ENCODE results near the gene CD44.

CD44 gene

GRCh38 chr11:35239471-35240075, 100.6 kb downstream of the CD44 start:
- no peak for DNase-seq

- no peak for DNase-seq
Measured at GRCh38 chr11:35241083-35241482, 102.1 kb downstream of the CD44 start.

GRCh38 chr11:35241531-35241930, 102.6 kb downstream of the CD44 start:
- no peak for DNase-seq

- DNase-seq, result peak; percentile 32
Measured at GRCh38 chr11:35242412-35243242, 103.7 kb downstream of the CD44 start.

- no peak for DNase-seq
Measured at GRCh38 chr11:35243774-35244173, 104.8 kb downstream of the CD44 start.

- no peak for DNase-seq
Measured at GRCh38 chr11:35245056-35245455, 106.1 kb downstream of the CD44 start.

GRCh38 chr11:35245786-35246185, 106.8 kb downstream of the CD44 start:
- no peak for DNase-seq

GRCh38 chr11:35246745-35247144, 107.8 kb downstream of the CD44 start:
- DNase-seq, result peak; percentile 65

GRCh38 chr11:35247428-35247827, 108.5 kb downstream of the CD44 start:
- DNase-seq, result no peak

GRCh38 chr11:35247863-35248262, 108.9 kb downstream of the CD44 start:
- DNase-seq, result no peak

GRCh38 chr11:35248558-35249323, 109.8 kb downstream of the CD44 start:
- DNase-seq, result no peak

- no peak for DNase-seq
Measured at GRCh38 chr11:35250192-35250591, 111.2 kb downstream of the CD44 start.

GRCh38 chr11:35250621-35251020, 111.7 kb downstream of the CD44 start:
- no peak for DNase-seq

GRCh38 chr11:35253237-35253636, 114.3 kb downstream of the CD44 start:
- DNase-seq, result peak; percentile 84

GRCh38 chr11:35255514-35255913, 116.5 kb downstream of the CD44 start:
- no peak for DNase-seq

GRCh38 chr11:35256296-35256695, 117.3 kb downstream of the CD44 start:
- no peak for DNase-seq

- no peak for DNase-seq
Measured at GRCh38 chr11:35257281-35257680, 118.3 kb downstream of the CD44 start.

GRCh38 chr11:35259529-35259928, 120.6 kb downstream of the CD44 start:
- no peak for DNase-seq

GRCh38 chr11:35260342-35260985, 121.5 kb downstream of the CD44 start:
- peak; percentile 83 for DNase-seq

GRCh38 chr11:35261197-35261596, 122.2 kb downstream of the CD44 start:
- DNase-seq, result no peak

- DNase-seq, result no peak
Measured at GRCh38 chr11:35262056-35262455, 123.1 kb downstream of the CD44 start.

GRCh38 chr11:35262735-35263134, 123.8 kb downstream of the CD44 start:
- DNase-seq, result no peak
